Upper lobe of right lung (tissue), 1 donor: ENCODE results near the gene HOXB2. TPM values are rescaled to one million over a fixed set of nuclear protein-coding genes. Genes with fewer than 3 reads are reported as not detected.

Source experiments
- ATAC-seq: fragments of 200-7000 bp; cut with Tn5 transposase; one replicate; pipeline ENCODE4 v1.9.1; 2020; ENCODE audit warnings: mild to moderate bottlenecking, moderate library complexity
- DNase-seq: peaks from one replicate; pipeline ENCODE4 v3.0.0-alpha.2; 2020
- H3K27ac ChIP-seq: fragments of 200-600 bp; one replicate; pipeline ENCODE4 v1.8.0; 2022
- H3K27me3 ChIP-seq: fragments of 200-600 bp; one replicate; pipeline ENCODE4 v1.8.0; 2022; ENCODE audit warnings: mild to moderate bottlenecking
- H3K36me3 ChIP-seq: fragments of 200-600 bp; one replicate; pipeline ENCODE4 v1.8.0; 2022
- H3K4me1 ChIP-seq: fragments of 200-600 bp; one replicate; pipeline ENCODE4 v1.8.0; 2022
- H3K4me3 ChIP-seq: fragments of 200-600 bp; one replicate; pipeline ENCODE4 v1.8.0; 2022; ENCODE audit warnings: mild to moderate bottlenecking
- H3K9me3 ChIP-seq: fragments of 200-600 bp; one replicate; pipeline ENCODE4 v1.8.0; 2022
- CTCF ChIP-seq: fragments of 200-600 bp; IDR thresholded peaks from one replicate; pipeline ENCODE4 v1.8.0; 2022; ENCODE audit warnings: antibody characterized with exemption
- intact Hi-C: fragments of 100-400 bp; cut with DNase I; formaldehyde crosslinking; loops from one replicate; pipeline ENCODE4 v1.11.0; 2022
- total RNA-seq: library from RNA; stranded (reverse); fragmentation: NEBNext Ultra II Directional; extraction: Animal tissue kit (Norgen Biotek cat#: 25700); gene quantifications from one replicate; pipeline ENCODE4 v1.2.1, GENCODE V29; 2021
- donor health status: DM: no; HTN: yes; CAD: no; lungs with severe emphysema.

The HOXB2 gene
- total RNA-seq, 1 donor from 2014 or later: 11.0 TPM

GRCh38 chr17:48554412-48555257, 9.7 kb upstream of the HOXB2 start:
- peak; percentile 56 for DNase-seq
- intact Hi-C loops: no loop called here
- peaks cover 8% of the 10 kb centered on the region for H3K4me1 ChIP-seq

GRCh38 chr17:48553826-48554225, 8.9 kb upstream of the HOXB2 start:
- H3K4me1 ChIP-seq: peaks cover 8% of the 10 kb centered on the region
- no peaks in the 10 kb centered on the region for H3K9me3 ChIP-seq
- intact Hi-C loops: no loop called here
- H3K27ac ChIP-seq: peak overlapping the region; percentile 55
- ATAC-seq (no peak), DNase-seq (no peak)
- no peak for TF ChIP-seq CTCF
- H3K27me3 ChIP-seq: peaks cover 29% of the 10 kb centered on the region
- peak overlapping the region; percentile 46 for H3K4me3 ChIP-seq
- no peaks in the 10 kb centered on the region for H3K36me3 ChIP-seq

More at GRCh38 chr17:48554412-48555257, 9.7 kb upstream of the HOXB2 start:
- Histone ChIP-seq H3K27ac (peak overlapping the region; percentile 55), H3K4me3 (peak overlapping the region; percentile 46), H3K27me3 (peaks cover 30% of the 10 kb centered on the region), H3K9me3 (no peaks in the 10 kb centered on the region), H3K36me3 (no peaks in the 10 kb centered on the region)
- no peak for ATAC-seq
- no peak for TF ChIP-seq CTCF

GRCh38 chr17:48553190-48553547, 8.3 kb upstream of the HOXB2 start:
- peaks cover 29% of the 10 kb centered on the region for H3K27me3 ChIP-seq
- ATAC-seq (no peak), DNase-seq (no peak)
- no peaks in the 10 kb centered on the region for H3K9me3 ChIP-seq
- no peak for TF ChIP-seq CTCF
- no peaks in the 10 kb centered on the region for H3K36me3 ChIP-seq
- peaks cover 8% of the 10 kb centered on the region for H3K4me1 ChIP-seq
- peak overlapping the region; percentile 46 for H3K4me3 ChIP-seq
- H3K27ac ChIP-seq: peak overlapping the region; percentile 55
- intact Hi-C loops: no loop called here

- Histone ChIP-seq H3K4me1 (peaks cover 8% of the 10 kb centered on the region), H3K36me3 (no peaks in the 10 kb centered on the region), H3K27ac (peak overlapping the region; percentile 55), H3K27me3 (peaks cover 30% of the 10 kb centered on the region), H3K4me3 (peak overlapping the region; percentile 46), H3K9me3 (no peaks in the 10 kb centered on the region)
- peak; percentile 50 for ATAC-seq
- intact Hi-C loops: no loop called here
- no peak for TF ChIP-seq CTCF
- no peak for DNase-seq
These were observed 7.7 kb upstream of the HOXB2 start for GRCh38 chr17:48552466-48553189.

- intact Hi-C loops: no loop called here
- Histone ChIP-seq H3K27ac (peak overlapping the region; percentile 55), H3K9me3 (no peaks in the 10 kb centered on the region), H3K36me3 (no peaks in the 10 kb centered on the region), H3K27me3 (peaks cover 38% of the 10 kb centered on the region), H3K4me3 (peak overlapping the region; percentile 46), H3K4me1 (peaks cover 8% of the 10 kb centered on the region)
- TF ChIP-seq CTCF: no peak
- ATAC-seq: no peak
- peak; percentile 61 for DNase-seq
These were observed 6.9 kb upstream of the HOXB2 start for GRCh38 chr17:48551596-48552465.
